ENCODE data around the gene SSR2. TPM values are rescaled to one million over a fixed set of nuclear protein-coding genes. Genes with fewer than 3 reads are reported as not detected.

SSR2 gene
- total and polyA plus RNA-seq, 2 experiments from 2014 or later = 136 to 291 TPM

DNA sequence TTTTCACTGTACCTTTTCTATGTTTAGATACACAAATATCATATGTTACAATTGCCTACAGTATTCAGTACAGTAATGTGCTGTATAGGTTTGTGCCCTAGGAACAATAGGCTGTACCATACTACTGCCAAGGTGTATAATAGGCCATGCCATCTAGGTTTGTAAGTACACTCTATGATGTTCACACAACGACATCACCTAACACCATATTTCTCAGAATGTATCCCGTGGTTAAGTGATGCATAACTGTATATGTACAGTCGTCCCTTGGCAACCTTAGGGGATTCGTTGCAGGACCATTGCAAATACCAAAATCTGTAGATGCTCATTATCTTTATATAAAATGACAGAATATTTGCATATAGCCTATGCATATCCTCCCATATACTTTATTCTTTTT is 5.8 kb upstream of the SSR2 start:
- Mint-ChIP-seq H3K27ac (no peak overlapping the region), H3K4me1 (peaks cover 12% of the 10 kb centered on the region), H3K27me3 (ENCODE audit: insufficient read depth, low read depth, poor library complexity) (no peaks in the 10 kb centered on the region), H3K9me3 (no peaks in the 10 kb centered on the region), H3K4me3 (no peak overlapping the region), H3K36me3 (ENCODE audit: low read depth) (no peaks in the 10 kb centered on the region)
- H4K20me1 ChIP-seq (replicated peaks; ENCODE audit: insufficient read depth) = no peaks in the 10 kb centered on the region
- peaks cover 4% of the 10 kb centered on the region; the same call in 1 of the 2 replicates for H3K4me1 ChIP-seq (ENCODE audit: insufficient read depth)
- no peaks in the 10 kb centered on the region for H3K79me2 ChIP-seq (replicated peaks; ENCODE audit: insufficient read depth)
- H3K27ac ChIP-seq (ENCODE audit: low read depth) = no peak overlapping the region
- no peak overlapping the region for H3K4me2 ChIP-seq
- no peak overlapping the region for H3K4me3 ChIP-seq
- no peaks in the 10 kb centered on the region for H3K36me3 ChIP-seq (ENCODE audit: insufficient read depth)
- TF ChIP-seq, protein P1, sequence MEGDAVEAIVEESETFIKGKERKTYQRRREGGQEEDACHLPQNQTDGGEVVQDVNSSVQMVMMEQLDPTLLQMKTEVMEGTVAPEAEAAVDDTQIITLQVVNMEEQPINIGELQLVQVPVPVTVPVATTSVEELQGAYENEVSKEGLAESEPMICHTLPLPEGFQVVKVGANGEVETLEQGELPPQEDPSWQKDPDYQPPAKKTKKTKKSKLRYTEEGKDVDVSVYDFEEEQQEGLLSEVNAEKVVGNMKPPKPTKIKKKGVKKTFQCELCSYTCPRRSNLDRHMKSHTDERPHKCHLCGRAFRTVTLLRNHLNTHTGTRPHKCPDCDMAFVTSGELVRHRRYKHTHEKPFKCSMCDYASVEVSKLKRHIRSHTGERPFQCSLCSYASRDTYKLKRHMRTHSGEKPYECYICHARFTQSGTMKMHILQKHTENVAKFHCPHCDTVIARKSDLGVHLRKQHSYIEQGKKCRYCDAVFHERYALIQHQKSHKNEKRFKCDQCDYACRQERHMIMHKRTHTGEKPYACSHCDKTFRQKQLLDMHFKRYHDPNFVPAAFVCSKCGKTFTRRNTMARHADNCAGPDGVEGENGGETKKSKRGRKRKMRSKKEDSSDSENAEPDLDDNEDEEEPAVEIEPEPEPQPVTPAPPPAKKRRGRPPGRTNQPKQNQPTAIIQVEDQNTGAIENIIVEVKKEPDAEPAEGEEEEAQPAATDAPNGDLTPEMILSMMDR (conservative IDR thresholded peaks at IDR 0.05; ENCODE audit: low read depth in 2 of 2) = no peak
- TF ChIP-seq ZNF114 (CRISPR knock-in tag; IDR thresholded peaks at IDR 0.05) (no peak), EZH2 (IDR thresholded peaks at IDR 0.05; ENCODE audit: low read depth, unreplicated experiment) (no peak), CREB1 (CRISPR knock-in tag; IDR thresholded peaks at IDR 0.05; ENCODE audit: low read depth) (no peak), NANOG (IDR thresholded peaks at IDR 0.05; ENCODE audit: borderline replicate concordance) (no peak), EZH2phosphoT487 (IDR thresholded peaks at IDR 0.05; ENCODE audit: unreplicated experiment) (no peak), JUNB (IDR thresholded peaks at IDR 0.05; ENCODE audit: unreplicated experiment) (no peak), ZNF331 (CRISPR knock-in tag; IDR thresholded peaks at IDR 0.05; ENCODE audit: low read depth) (no peak), POLR2AphosphoS5 (IDR thresholded peaks at IDR 0.05; ENCODE audit: low read depth) (no peak)
- TF ChIP-seq, protein P2, sequence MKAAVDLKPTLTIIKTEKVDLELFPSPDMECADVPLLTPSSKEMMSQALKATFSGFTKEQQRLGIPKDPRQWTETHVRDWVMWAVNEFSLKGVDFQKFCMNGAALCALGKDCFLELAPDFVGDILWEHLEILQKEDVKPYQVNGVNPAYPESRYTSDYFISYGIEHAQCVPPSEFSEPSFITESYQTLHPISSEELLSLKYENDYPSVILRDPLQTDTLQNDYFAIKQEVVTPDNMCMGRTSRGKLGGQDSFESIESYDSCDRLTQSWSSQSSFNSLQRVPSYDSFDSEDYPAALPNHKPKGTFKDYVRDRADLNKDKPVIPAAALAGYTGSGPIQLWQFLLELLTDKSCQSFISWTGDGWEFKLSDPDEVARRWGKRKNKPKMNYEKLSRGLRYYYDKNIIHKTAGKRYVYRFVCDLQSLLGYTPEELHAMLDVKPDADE (IDR thresholded peaks at IDR 0.05) = no peak
- TF ChIP-seq, protein P3, sequence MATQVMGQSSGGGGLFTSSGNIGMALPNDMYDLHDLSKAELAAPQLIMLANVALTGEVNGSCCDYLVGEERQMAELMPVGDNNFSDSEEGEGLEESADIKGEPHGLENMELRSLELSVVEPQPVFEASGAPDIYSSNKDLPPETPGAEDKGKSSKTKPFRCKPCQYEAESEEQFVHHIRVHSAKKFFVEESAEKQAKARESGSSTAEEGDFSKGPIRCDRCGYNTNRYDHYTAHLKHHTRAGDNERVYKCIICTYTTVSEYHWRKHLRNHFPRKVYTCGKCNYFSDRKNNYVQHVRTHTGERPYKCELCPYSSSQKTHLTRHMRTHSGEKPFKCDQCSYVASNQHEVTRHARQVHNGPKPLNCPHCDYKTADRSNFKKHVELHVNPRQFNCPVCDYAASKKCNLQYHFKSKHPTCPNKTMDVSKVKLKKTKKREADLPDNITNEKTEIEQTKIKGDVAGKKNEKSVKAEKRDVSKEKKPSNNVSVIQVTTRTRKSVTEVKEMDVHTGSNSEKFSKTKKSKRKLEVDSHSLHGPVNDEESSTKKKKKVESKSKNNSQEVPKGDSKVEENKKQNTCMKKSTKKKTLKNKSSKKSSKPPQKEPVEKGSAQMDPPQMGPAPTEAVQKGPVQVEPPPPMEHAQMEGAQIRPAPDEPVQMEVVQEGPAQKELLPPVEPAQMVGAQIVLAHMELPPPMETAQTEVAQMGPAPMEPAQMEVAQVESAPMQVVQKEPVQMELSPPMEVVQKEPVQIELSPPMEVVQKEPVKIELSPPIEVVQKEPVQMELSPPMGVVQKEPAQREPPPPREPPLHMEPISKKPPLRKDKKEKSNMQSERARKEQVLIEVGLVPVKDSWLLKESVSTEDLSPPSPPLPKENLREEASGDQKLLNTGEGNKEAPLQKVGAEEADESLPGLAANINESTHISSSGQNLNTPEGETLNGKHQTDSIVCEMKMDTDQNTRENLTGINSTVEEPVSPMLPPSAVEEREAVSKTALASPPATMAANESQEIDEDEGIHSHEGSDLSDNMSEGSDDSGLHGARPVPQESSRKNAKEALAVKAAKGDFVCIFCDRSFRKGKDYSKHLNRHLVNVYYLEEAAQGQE (IDR thresholded peaks at IDR 0.05; ENCODE audit: unreplicated experiment) = no peak
- TF ChIP-seq, protein P4, sequence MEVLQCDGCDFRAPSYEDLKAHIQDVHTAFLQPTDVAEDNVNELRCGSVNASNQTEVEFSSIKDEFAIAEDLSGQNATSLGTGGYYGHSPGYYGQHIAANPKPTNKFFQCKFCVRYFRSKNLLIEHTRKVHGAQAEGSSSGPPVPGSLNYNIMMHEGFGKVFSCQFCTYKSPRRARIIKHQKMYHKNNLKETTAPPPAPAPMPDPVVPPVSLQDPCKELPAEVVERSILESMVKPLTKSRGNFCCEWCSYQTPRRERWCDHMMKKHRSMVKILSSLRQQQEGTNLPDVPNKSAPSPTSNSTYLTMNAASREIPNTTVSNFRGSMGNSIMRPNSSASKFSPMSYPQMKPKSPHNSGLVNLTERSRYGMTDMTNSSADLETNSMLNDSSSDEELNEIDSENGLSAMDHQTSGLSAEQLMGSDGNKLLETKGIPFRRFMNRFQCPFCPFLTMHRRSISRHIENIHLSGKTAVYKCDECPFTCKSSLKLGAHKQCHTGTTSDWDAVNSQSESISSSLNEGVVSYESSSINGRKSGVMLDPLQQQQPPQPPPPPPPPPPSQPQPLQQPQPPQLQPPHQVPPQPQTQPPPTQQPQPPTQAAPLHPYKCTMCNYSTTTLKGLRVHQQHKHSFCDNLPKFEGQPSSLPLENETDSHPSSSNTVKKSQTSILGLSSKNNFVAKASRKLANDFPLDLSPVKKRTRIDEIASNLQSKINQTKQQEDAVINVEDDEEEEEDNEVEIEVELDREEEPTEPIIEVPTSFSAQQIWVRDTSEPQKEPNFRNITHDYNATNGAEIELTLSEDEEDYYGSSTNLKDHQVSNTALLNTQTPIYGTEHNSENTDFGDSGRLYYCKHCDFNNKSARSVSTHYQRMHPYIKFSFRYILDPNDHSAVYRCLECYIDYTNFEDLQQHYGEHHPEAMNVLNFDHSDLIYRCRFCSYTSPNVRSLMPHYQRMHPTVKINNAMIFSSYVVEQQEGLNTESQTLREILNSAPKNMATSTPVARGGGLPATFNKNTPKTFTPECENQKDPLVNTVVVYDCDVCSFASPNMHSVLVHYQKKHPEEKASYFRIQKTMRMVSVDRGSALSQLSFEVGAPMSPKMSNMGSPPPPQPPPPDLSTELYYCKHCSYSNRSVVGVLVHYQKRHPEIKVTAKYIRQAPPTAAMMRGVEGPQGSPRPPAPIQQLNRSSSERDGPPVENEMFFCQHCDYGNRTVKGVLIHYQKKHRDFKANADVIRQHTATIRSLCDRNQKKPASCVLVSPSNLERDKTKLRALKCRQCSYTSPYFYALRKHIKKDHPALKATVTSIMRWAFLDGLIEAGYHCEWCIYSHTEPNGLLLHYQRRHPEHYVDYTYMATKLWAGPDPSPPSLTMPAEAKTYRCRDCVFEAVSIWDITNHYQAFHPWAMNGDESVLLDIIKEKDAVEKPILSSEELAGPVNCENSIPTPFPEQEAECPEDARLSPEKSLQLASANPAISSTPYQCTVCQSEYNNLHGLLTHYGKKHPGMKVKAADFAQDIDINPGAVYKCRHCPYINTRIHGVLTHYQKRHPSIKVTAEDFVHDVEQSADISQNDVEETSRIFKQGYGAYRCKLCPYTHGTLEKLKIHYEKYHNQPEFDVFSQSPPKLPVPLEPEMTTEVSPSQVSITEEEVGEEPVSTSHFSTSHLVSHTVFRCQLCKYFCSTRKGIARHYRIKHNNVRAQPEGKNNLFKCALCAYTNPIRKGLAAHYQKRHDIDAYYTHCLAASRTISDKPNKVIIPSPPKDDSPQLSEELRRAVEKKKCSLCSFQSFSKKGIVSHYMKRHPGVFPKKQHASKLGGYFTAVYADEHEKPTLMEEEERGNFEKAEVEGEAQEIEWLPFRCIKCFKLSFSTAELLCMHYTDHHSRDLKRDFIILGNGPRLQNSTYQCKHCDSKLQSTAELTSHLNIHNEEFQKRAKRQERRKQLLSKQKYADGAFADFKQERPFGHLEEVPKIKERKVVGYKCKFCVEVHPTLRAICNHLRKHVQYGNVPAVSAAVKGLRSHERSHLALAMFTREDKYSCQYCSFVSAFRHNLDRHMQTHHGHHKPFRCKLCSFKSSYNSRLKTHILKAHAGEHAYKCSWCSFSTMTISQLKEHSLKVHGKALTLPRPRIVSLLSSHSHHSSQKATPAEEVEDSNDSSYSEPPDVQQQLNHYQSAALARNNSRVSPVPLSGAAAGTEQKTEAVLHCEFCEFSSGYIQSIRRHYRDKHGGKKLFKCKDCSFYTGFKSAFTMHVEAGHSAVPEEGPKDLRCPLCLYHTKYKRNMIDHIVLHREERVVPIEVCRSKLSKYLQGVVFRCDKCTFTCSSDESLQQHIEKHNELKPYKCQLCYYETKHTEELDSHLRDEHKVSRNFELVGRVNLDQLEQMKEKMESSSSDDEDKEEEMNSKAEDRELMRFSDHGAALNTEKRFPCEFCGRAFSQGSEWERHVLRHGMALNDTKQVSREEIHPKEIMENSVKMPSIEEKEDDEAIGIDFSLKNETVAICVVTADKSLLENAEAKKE (CRISPR knock-in tag; IDR thresholded peaks at IDR 0.05) = no peak
- DNase-seq (ENCODE audit: low spot score) (no peak), ATAC-seq (no peak)
- no peak overlapping the region for H2AFZ ChIP-seq
- H3K27me3 ChIP-seq (ENCODE audit: insufficient read depth) = no peaks in the 10 kb centered on the region
- H3K9me2 ChIP-seq (ENCODE audit: insufficient read depth) = no peaks in the 10 kb centered on the region
- H3F3A ChIP-seq (replicated peaks; ENCODE audit: low read depth) = 0 out of 2 replicates have a peak, but pooled peaks cover 2% of the 10 kb centered on the region
